PFSK-1 (cell line): Measurements from ENCODE around the gene TMEM59.

Experiments used
- FOXP2 ChIP-seq: optimal IDR thresholded peaks from 2 replicates; pipeline ENCODE3; 2011; ENCODE audit warnings: borderline replicate concordance, control low read depth, inconsistent platforms; ENCODE audit not compliant: insufficient read depth; ENCODE audit errors: extremely low read length, extremely low read depth
- TF ChIP-seq, protein P1 (sequence below), 2 experiments: IDR thresholded peaks; 2 replicates each; pipeline versions ENCODE4 v1.6.1 to v1.8.0; 2011 to 2012; ENCODE audit warnings: low read depth in 2 of 2, low read length in 2 of 2, control low read depth in 1 of 2, inconsistent platforms in 1 of 2, mild to moderate bottlenecking in 1 of 2, moderate library complexity in 1 of 2; ENCODE audit not compliant: insufficient read depth in 1 of 2

DNA sequence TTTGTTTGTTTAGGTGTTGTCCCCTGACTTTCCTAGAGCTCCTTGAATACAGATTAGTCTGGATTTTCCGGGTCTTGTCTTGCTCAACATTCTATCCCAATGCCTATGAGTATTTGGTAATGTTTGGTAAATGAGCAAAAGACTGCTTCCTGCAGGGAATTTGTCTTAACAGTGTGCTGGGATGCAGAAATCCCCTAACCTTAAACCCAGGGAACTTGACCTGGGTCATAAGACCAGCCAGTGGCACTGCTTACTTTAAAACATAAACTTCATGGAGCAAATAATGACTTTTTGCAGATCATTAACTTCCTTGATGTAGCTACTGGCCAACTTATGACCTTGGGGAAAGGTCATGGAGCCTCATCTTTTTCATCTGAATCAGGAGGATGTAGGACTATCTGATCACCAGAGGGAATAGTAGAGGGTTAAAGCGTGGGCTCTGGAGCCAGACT is 27.6 kb upstream of the TMEM59 start:
- TF ChIP-seq FOXP2, result no peak
- TF ChIP-seq, protein P1, sequence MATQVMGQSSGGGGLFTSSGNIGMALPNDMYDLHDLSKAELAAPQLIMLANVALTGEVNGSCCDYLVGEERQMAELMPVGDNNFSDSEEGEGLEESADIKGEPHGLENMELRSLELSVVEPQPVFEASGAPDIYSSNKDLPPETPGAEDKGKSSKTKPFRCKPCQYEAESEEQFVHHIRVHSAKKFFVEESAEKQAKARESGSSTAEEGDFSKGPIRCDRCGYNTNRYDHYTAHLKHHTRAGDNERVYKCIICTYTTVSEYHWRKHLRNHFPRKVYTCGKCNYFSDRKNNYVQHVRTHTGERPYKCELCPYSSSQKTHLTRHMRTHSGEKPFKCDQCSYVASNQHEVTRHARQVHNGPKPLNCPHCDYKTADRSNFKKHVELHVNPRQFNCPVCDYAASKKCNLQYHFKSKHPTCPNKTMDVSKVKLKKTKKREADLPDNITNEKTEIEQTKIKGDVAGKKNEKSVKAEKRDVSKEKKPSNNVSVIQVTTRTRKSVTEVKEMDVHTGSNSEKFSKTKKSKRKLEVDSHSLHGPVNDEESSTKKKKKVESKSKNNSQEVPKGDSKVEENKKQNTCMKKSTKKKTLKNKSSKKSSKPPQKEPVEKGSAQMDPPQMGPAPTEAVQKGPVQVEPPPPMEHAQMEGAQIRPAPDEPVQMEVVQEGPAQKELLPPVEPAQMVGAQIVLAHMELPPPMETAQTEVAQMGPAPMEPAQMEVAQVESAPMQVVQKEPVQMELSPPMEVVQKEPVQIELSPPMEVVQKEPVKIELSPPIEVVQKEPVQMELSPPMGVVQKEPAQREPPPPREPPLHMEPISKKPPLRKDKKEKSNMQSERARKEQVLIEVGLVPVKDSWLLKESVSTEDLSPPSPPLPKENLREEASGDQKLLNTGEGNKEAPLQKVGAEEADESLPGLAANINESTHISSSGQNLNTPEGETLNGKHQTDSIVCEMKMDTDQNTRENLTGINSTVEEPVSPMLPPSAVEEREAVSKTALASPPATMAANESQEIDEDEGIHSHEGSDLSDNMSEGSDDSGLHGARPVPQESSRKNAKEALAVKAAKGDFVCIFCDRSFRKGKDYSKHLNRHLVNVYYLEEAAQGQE (IDR thresholded peaks at IDR 0.05; ENCODE audit: insufficient read depth in 1 of 2, low read depth in 2 of 2, low read length in 2 of 2), result no peak
